Small intestine (tissue), 7 donors: ENCODE data around the gene PRAMEF17. TPM values are rescaled to one million over a fixed set of nuclear protein-coding genes. Genes with fewer than 3 reads are reported as not detected.
"Not testable (repeated sequence)": the region's sequence is repeated elsewhere in the genome, so short reads cannot be mapped to it uniquely, and the experiment has no call there.

ENCODE experiments used
- DNase-seq, 2 donors: peaks; one replicate each; pipeline versions ENCODE4 v3.0.0 to v3.0.0-alpha.2; 2013
- FAIRE-seq: peaks from 2 replicates; lab custom pipeline; 2012; peaks lifted over from hg19 to GRCh38; lab: Jason Lieb, UNC
- H3K27ac ChIP-seq, 3 donors: one replicate each; pipeline ENCODE4 v1.5.1; 2013; ENCODE audit warnings: low read length in 2 of 3, mild to moderate bottlenecking in 2 of 3, control low read depth in 1 of 3, inconsistent platforms in 1 of 3, low read depth in 1 of 3, moderate library complexity in 1 of 3
- H3K27me3 ChIP-seq, 3 donors: one replicate each; pipeline ENCODE4 v1.6.1; 2013; ENCODE audit warnings: low read length in 3 of 3, inconsistent platforms in 1 of 3; ENCODE audit not compliant: control insufficient read depth in 3 of 3, insufficient read depth in 3 of 3
- H3K36me3 ChIP-seq, 3 donors: one replicate each; pipeline ENCODE4 v1.6.1; 2013; ENCODE audit warnings: low read length in 3 of 3, inconsistent platforms in 1 of 3, low read depth in 1 of 3, mild to moderate bottlenecking in 1 of 3, moderate library complexity in 1 of 3; ENCODE audit not compliant: control insufficient read depth in 3 of 3, insufficient read depth in 2 of 3
- H3K4me1 ChIP-seq, 3 donors: one replicate each; pipeline ENCODE4 v1.6.1; 2013; ENCODE audit warnings: low read length in 2 of 3, inconsistent platforms in 1 of 3, low read depth in 1 of 3, mild to moderate bottlenecking in 1 of 3, moderate library complexity in 1 of 3; ENCODE audit not compliant: control insufficient read depth in 3 of 3, insufficient read depth in 2 of 3
- H3K4me3 ChIP-seq, 3 donors: one replicate each; pipeline ENCODE4 v1.5.1; 2013; ENCODE audit warnings: low read length in 3 of 3, control low read depth in 1 of 3, inconsistent platforms in 1 of 3, low read depth in 1 of 3, mild to moderate bottlenecking in 1 of 3, moderate library complexity in 1 of 3
- H3K9me3 ChIP-seq, 2 donors: one replicate each; pipeline ENCODE4 v1.6.1; 2013; ENCODE audit warnings: low read depth in 1 of 2, low read length in 1 of 2; ENCODE audit not compliant: control insufficient read depth in 2 of 2, insufficient read depth in 1 of 2
- WGBS, 3 donors: extraction: QIAGEN DNeasy Blood & Tissue Kit; methylation state at CpG; one replicate each; pipeline ENCODE4 v1.1.7; 2013; 5-methylcytosine and 5-hydroxymethylcytosine counted together
- polyA plus RNA-seq, 4 donors: library from polyadenylated mRNA; stranded (reverse) in 3 of 4; unstranded in 1 of 4; fragments of 200-250 nt in 3 of 4; fragments of 120-200 nt in 1 of 4; gene quantifications; one replicate each; pipeline versions ENCODE4 v1.2.1 to v1.2.3, GENCODE V29; 2013
- donor health status: healthy with polysubstance abuse.
- donor health status: control.
- donor health status: control.
- donor health status: Bipolar disorder and iron deficiency.
- donor health status: healthy.

The PRAMEF17 gene
- polyA plus RNA-seq, 4 donors, result not detected

DNA sequence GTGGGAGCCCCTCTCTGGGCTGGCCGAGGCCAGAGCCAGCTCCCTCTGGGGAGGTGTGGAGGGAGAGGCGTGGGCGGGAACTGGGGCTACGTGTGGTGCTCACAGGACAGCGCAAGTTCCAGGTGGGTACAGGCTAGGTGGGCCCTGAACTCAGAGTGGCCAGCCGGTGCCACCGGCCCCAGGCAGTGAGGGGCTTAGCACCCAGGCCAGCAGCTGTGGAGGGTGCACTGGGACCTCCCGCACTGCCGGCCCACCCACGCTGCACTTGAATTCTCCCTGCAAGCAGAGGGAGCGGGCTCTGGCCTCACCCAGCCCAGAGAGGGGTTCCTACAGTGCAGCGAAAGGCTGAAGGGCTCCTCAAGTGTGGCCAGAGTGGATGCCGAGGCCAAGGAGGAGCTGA lies 41.1 kb downstream of the PRAMEF17 start:
- 85 to 94% (median 93%) methylated on average over 12 to 13 of the region's 13 CpGs for WGBS, 3 donors
- FAIRE-seq (no peak), DNase-seq (no peak)

GRCh38 chr1:13432251-13432650 lies 42.8 kb downstream of the PRAMEF17 start:
- 59 to 82% (median 82%) methylated on average over 3 of the region's 3 CpGs for WGBS, 3 donors
- FAIRE-seq, result no peak

More for the DNA sequence above, 41.1 kb downstream of the PRAMEF17 start:
- peaks cover 0 to 1% (median 0%) of the 10 kb centered on the region in 3 donors for H3K27me3 ChIP-seq
- H3K27ac ChIP-seq, result no peak overlapping the region
- peaks cover 0 to 4% of the 10 kb centered on the region in 2 donors for H3K9me3 ChIP-seq
- no peaks in the 10 kb centered on the region for H3K36me3 ChIP-seq
- no peaks in the 10 kb centered on the region for H3K4me1 ChIP-seq
- no peak overlapping the region for H3K4me3 ChIP-seq

DNA sequence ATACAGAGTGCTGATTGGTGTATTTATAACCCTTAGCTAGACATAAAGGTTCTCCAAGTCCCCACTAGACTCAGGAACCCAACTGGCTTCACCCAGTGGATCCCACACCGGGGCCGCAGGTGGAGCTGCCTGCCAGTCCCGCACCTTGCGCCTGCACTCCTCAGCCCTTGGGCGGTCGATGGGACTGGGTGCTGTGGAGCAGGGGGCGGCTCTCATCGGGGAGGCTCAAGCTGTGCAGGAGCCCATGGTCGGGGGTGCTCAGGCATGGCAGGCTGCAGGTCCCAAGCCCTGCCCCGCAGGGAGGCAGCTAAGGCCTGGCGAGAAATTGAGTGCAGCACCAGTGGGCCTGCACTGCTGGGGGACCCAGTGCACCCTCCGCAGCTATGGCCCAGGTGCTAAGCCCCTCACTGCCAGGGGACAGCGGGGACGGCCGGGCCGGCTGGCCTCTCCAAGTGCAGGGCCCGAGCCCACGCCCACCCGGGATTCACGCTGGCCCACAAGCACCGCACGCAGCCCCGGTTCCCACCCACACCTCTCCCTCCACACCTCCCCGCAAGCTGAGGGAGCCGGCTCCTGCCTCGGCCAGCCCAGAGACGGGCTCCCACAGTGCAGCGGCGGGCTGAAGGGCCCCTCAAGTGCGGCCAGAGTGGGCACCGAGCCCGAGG lies 44.4 kb downstream of the PRAMEF17 start:
- not testable (repeated sequence) for H3K36me3 ChIP-seq, DNase-seq
- WGBS, 3 donors, result 88 to 94% (median 91%) methylated on average over 23 to 32 of the region's 32 CpGs

More at GRCh38 chr1:13432251-13432650, 42.8 kb downstream of the PRAMEF17 start:
- H3K4me1 ChIP-seq, result no peaks in the 10 kb centered on the region
- no peaks in the 10 kb centered on the region for H3K36me3 ChIP-seq
- no peak overlapping the region for H3K27ac ChIP-seq
- peaks cover 0 to 1% (median 0%) of the 10 kb centered on the region in 3 donors for H3K27me3 ChIP-seq
- peaks cover 0 to 4% of the 10 kb centered on the region in 2 donors for H3K9me3 ChIP-seq
- no peak for DNase-seq
- no peak overlapping the region for H3K4me3 ChIP-seq

GRCh38 chr1:13435458-13435857 lies 46.0 kb downstream of the PRAMEF17 start:
- no peak for FAIRE-seq
- H3K27me3 ChIP-seq, result no peaks in the 10 kb centered on the region
- 56 to 78% (median 58%) methylated on average over 3 of the region's 3 CpGs for WGBS, 3 donors

More for the DNA sequence above, 44.4 kb downstream of the PRAMEF17 start:
- H3K9me3 ChIP-seq, H3K4me1 ChIP-seq, H3K27me3 ChIP-seq, H3K27ac ChIP-seq, H3K4me3 ChIP-seq, FAIRE-seq: not testable (repeated sequence)

DNA sequence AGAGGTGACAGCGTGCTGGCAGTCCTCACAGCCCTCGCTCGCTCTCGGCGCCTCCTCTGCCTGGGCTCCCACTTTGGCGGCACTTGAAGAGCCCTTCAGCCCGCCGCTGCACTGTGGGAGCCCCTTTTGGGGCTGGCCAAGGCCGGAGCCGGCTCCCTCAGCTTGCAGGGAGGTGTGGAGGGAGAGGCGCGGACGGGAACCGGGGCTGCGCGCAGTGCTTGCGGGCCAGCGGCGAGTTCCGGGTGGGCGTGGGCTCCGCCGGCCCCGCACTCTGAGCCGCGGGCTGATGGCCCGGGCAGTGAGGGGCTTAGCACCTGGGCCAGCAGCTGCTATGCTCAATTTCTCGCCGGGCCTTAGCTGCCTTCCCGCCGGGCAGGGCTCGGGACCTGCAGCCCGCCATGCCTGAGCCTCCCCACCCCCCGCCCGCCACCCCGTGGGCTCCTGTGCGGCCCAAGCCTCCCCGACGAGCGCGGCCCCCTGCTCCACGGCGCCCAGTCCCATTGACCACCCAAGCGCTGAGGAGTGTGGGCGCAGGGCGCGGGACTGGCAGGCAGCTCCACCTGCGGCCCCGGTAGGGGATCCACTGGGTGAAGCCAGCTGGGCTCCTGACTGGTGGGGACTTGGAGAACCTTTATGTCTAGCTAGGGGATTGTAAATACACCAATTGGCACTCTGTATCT lies 49.8 kb downstream of the PRAMEF17 start:
- not testable (repeated sequence) for DNase-seq, H3K36me3 ChIP-seq, H3K27me3 ChIP-seq, H3K9me3 ChIP-seq, H3K4me3 ChIP-seq, H3K27ac ChIP-seq, H3K4me1 ChIP-seq, FAIRE-seq
- 88 to 93% (median 89%) methylated on average over 39 to 49 of the region's 49 CpGs for WGBS, 3 donors

More at GRCh38 chr1:13435458-13435857, 46.0 kb downstream of the PRAMEF17 start:
- Histone ChIP-seq H3K4me3 (no peak overlapping the region), H3K9me3 (peaks cover 0 to 1% of the 10 kb centered on the region in 2 donors), H3K36me3 (no peaks in the 10 kb centered on the region), H3K4me1 (no peaks in the 10 kb centered on the region), H3K27ac (no peak overlapping the region)
- DNase-seq, result no peak

Other genes with a start within 250 kb of the PRAMEF17 start
- not detected for gene PRAMEF26, start 233.6 kb upstream of the PRAMEF17 start, polyA plus RNA-seq
- not detected for gene HNRNPCL4, start 224.0 kb upstream of the PRAMEF17 start, polyA plus RNA-seq
- not detected for gene PRAMEF9, start 217.8 kb upstream of the PRAMEF17 start, polyA plus RNA-seq
- gene PRAMEF13, start 188.2 kb upstream of the PRAMEF17 start, polyA plus RNA-seq, result not detected
- not detected for gene PRAMEF18, start 163.5 kb upstream of the PRAMEF17 start, polyA plus RNA-seq
- gene PRAMEF5, start 135.4 kb upstream of the PRAMEF17 start, polyA plus RNA-seq, result not detected
- gene PRAMEF8, start 104.5 kb upstream of the PRAMEF17 start, polyA plus RNA-seq, result not detected
- gene PRAMEF33, start 86.1 kb upstream of the PRAMEF17 start, polyA plus RNA-seq, result not detected
- not detected for gene PRAMEF15, start 74.1 kb upstream of the PRAMEF17 start, polyA plus RNA-seq
- not detected for gene PRAMEF14, start 42.5 kb upstream of the PRAMEF17 start, polyA plus RNA-seq
- not detected for gene PRAMEF19, start 17.7 kb upstream of the PRAMEF17 start, polyA plus RNA-seq
- not detected for gene PRAMEF20, start 20.8 kb downstream of the PRAMEF17 start, polyA plus RNA-seq
- gene LRRC38, start 124.4 kb downstream of the PRAMEF17 start, polyA plus RNA-seq, result under 1 TPM in 2 of 4 donors, not detected in 2; 0.09 to 0.37 TPM
- gene PDPN, start 194.2 kb downstream of the PRAMEF17 start, polyA plus RNA-seq, result 10 to 100 TPM in 1 of 4 donors, 1 to 10 TPM in 2, under 1 TPM in 1; 0.89 to 18.7 (median 3.5) TPM